SK-MEL-5 (cell line): ENCODE measurements around the gene SVIL. TPM values are rescaled to one million over a fixed set of nuclear protein-coding genes. Genes with fewer than 3 reads are reported as not detected.
A peak's percentile ranks its signal among the peaks of the same experiment; 100 is the strongest.
"Not testable (repeated sequence)": the region's sequence is repeated elsewhere in the genome, so short reads cannot be mapped to it uniquely, and the experiment has no call there.

Experiments
- DNase-seq: peaks from one replicate; pipeline ENCODE4 v3.0.0-alpha.2; 2016; ENCODE audit warnings: low read depth, low spot score
- in situ Hi-C: cut with HindIII; loops from 2 replicates; pipeline ENCODE4 v1.10.0; 2016; ENCODE audit warnings: low sequenced_read_pairs, high pct_unique_total_duplicates, low pct_unique_long_range_greater_than_20kb
- total RNA-seq: library from RNA; depleted of rRNA; stranded (reverse); fragments of >200 nt; shearing (Covaris generic); gene quantifications from 2 replicates; pipeline ENCODE4 v1.2.3, GENCODE V29; 2014

Gene SVIL
- total RNA-seq, 1 experiment from 2014 or later: 12.0 TPM

- in situ Hi-C loops: no loop called here
Measured at GRCh38 chr10:29569795-29570194, 65.0 kb downstream of the SVIL start.

DNA sequence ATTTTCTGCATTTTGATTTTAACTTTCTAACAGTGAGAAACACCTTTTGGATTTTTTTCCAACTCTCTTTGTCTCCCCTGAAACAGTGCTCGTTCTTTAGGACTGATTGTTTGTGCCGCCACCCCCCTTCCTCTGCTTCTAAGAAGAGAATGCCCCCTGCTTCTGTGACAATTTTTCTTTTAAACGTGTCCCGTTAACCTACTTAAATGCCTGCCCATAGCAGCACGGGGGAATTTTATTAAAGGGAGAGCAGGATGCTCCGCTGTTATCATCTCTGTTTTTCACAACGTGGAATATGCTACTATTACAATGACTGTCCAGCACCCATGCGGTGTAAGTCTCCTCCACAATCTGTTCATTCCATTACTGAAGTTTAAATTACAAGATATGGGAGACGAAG, 67.8 kb downstream of the SVIL start:
- DNase-seq: no peak
- in situ Hi-C loops: no loop called here

More at GRCh38 chr10:29569795-29570194, 65.0 kb downstream of the SVIL start:
- no peak for DNase-seq

- DNase-seq, in situ Hi-C loops: not testable (repeated sequence)
Measured at GRCh38 chr10:29566209-29566608, 68.6 kb downstream of the SVIL start.

GRCh38 chr10:29563420-29564035, 71.2 kb downstream of the SVIL start:
- DNase-seq: no peak
- in situ Hi-C loops: no loop called here

DNA sequence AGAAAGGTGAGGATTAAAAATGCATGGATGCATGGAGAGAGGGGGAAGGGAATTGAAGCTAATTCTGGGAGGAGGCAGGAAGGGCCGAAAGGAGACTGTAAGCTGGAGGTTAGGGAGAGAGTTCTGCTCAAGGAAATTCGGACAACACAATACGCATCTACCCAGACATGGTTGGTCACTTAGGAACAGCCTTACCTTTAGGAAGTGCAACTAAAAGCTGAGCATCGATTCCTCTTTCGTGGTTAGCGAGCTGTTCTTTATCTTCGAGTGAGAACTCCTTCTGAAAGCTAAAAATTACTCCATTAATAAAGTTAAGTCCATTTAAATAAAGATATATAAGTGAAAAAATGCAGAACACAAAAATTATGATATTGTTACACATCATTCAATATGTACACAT, 71.8 kb downstream of the SVIL start:
- DNase-seq, in situ Hi-C loops: not testable (repeated sequence)

DNA sequence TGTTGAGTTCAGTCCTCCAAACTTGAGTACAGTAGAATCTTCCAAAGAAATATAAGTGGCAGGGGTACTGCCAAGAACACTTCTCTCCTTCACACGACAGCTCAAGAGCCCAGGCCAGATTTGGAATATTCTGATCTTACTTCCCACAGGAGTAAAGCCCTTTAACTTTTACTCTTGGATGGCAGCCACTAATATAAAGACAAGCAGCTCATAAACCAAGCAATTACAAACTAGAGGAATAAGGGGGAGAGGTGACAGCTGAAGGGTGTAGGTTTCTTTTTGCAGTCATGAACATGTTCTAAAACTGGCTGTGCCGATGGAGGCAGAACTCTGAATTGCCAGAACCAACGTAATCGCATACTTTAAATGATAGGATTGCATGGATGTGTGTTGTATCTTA, 74.8 kb downstream of the SVIL start:
- in situ Hi-C loops: no loop called here
- no peak for DNase-seq

- no peak for DNase-seq
- in situ Hi-C loops: no loop called here
Measured at GRCh38 chr10:29557665-29558064, 77.1 kb downstream of the SVIL start.

GRCh38 chr10:29555746-29556481, 78.9 kb downstream of the SVIL start:
- in situ Hi-C loops: no loop called here
- peak; percentile 98 for DNase-seq

GRCh38 chr10:29555091-29555745, 79.6 kb downstream of the SVIL start:
- peak; percentile 47 for DNase-seq
- in situ Hi-C loops: no loop called here

GRCh38 chr10:29554660-29555059, 80.1 kb downstream of the SVIL start:
- peak; percentile 64 for DNase-seq

GRCh38 chr10:29553544-29554250, 81.1 kb downstream of the SVIL start:
- in situ Hi-C loops: no loop called here
- DNase-seq: peak; percentile 69

More at GRCh38 chr10:29554660-29555059, 80.1 kb downstream of the SVIL start:
- in situ Hi-C loops: no loop called here

- in situ Hi-C loops, DNase-seq: not testable (repeated sequence)
Measured at GRCh38 chr10:29553116-29553515, 81.7 kb downstream of the SVIL start.

DNA sequence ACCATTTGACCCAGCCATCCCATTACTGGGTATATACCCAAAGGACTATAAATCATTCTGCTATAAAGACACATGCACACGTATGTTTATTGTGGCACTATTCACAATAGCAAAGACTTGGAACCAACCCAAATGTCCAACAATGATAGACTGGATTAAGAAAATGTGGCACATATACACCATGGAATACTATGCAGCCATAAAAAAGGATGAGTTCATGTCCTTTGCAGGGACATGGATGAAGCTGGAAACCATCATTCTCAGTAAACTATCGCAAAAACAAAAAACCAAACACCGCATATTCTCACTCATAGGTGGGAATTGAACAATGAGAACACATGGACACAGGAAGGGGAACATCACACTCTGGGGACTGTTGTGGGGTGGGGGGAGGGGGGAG, 85.3 kb downstream of the SVIL start:
- in situ Hi-C loops, DNase-seq: not testable (repeated sequence)

DNA sequence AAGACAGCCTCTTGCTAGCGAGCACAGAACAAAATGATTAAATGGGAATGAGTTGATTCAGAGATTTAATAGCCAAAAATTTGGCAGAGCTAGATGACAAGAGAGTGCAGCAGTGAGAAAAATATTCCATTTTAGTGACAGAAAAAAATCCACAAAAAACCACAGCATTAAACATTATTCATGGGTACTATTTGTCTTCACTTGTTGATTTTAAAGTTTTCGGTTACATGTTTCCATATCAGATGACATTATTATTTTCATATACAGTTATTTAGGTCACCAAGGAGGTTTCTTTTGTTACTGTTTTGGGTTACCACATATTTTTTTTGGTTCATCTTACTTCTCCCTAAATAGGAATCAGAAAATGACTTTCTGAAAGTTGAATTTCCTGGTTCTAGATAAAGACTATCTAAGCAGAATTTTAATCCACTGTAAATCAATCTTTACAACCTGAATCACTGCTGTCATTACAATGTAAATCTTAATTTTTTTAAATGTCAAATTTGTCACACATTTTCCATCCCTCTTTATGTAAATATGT, 87.9 kb downstream of the SVIL start:
- in situ Hi-C loops: no loop called here
- DNase-seq: no peak

DNA sequence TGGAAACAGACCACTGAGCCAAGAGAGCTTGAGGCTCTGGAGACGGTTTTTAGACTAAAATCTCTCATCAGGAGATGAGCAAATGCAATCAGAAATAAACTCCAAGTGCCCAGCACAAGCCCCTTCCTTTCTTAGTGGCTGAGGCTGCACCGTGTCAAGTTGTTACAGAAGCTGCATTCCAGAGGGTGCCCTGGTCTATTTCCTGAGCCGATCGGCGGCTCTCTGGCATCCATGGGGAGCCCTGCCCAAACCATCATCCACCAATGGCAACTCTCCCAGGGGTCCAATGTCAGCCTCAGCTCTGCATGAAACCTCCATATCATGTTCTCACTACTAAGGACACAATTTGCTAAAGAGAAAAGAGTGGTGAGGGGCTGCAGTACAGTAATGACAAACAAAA, 89.6 kb downstream of the SVIL start:
- no peak for DNase-seq
- in situ Hi-C loops: no loop called here

- in situ Hi-C loops: no loop called here
- no peak for DNase-seq
Measured at GRCh38 chr10:29543715-29544114, 91.1 kb downstream of the SVIL start.

GRCh38 chr10:29542723-29543122, 92.0 kb downstream of the SVIL start:
- no peak for DNase-seq
- in situ Hi-C loops: no loop called here
